HG03520 (cell line): ENCODE data around the gene TWSG1.

Experiments
- ATAC-seq: cut with Tn5 transposase; IDR thresholded peaks from one replicate; pipeline ENCODE4 v1.9.1; 2021; ENCODE audit warnings: mild to moderate bottlenecking, moderate library complexity; ENCODE audit not compliant: unreplicated experiment

Gene TWSG1

GRCh38 chr18:9334329-9334972, at the start of gene TWSG1:
TWSG1 (plus strand) TSS chr18:9334773; CDS start chr18:9337230, 2,457 bp downstream.
- ATAC-seq, result peak; percentile 82

- no peak for ATAC-seq
Observed at GRCh38 chr18:9285604-9286003, 49.0 kb upstream of the TWSG1 start.

- ATAC-seq, result no peak
Observed at GRCh38 chr18:9287036-9287435, 47.5 kb upstream of the TWSG1 start.

GRCh38 chr18:9289698-9290097, 44.9 kb upstream of the TWSG1 start:
- no peak for ATAC-seq

- no peak for ATAC-seq
Observed at GRCh38 chr18:9290156-9290555, 44.4 kb upstream of the TWSG1 start.

- no peak for ATAC-seq
Observed at GRCh38 chr18:9292047-9292446, 42.5 kb upstream of the TWSG1 start.

GRCh38 chr18:9293948-9294347, 40.6 kb upstream of the TWSG1 start:
- ATAC-seq, result no peak

GRCh38 chr18:9296233-9297006, 38.2 kb upstream of the TWSG1 start:
- no peak for ATAC-seq

GRCh38 chr18:9297007-9297393, 37.6 kb upstream of the TWSG1 start:
- no peak for ATAC-seq

- no peak for ATAC-seq
Observed at GRCh38 chr18:9304388-9305070, 30.0 kb upstream of the TWSG1 start.

GRCh38 chr18:9319333-9319732, 15.2 kb upstream of the TWSG1 start:
- no peak for ATAC-seq

- ATAC-seq, result no peak
Observed at GRCh38 chr18:9321017-9321452, 13.5 kb upstream of the TWSG1 start.

GRCh38 chr18:9321736-9322135, 12.8 kb upstream of the TWSG1 start:
- ATAC-seq, result no peak

- ATAC-seq, result no peak
Observed at GRCh38 chr18:9322744-9323143, 11.8 kb upstream of the TWSG1 start.

GRCh38 chr18:9323750-9324445, 10.7 kb upstream of the TWSG1 start:
- ATAC-seq, result no peak

- ATAC-seq, result no peak
Observed at GRCh38 chr18:9325716-9326115, 8.9 kb upstream of the TWSG1 start.

GRCh38 chr18:9328776-9329175, 5.8 kb upstream of the TWSG1 start:
- ATAC-seq, result no peak

GRCh38 chr18:9329471-9329870, 5.1 kb upstream of the TWSG1 start:
- no peak for ATAC-seq

- ATAC-seq, result no peak
Observed at GRCh38 chr18:9330419-9330818, 4.2 kb upstream of the TWSG1 start.

GRCh38 chr18:9333441-9334328, 888 bp upstream of the TWSG1 start:
- ATAC-seq, result peak; percentile 17
